Measurements from ENCODE around the gene IGF2BP2.

IGF2BP2 gene

GRCh38 chr3:185730550-185730949 is 94.3 kb downstream of the IGF2BP2 start:
- no peak for FAIRE-seq

GRCh38 chr3:185729337-185730055 is 95.3 kb downstream of the IGF2BP2 start:
- FAIRE-seq = no peak

GRCh38 chr3:185728630-185729336 is 96.1 kb downstream of the IGF2BP2 start:
- no peak for FAIRE-seq

- no peak for FAIRE-seq
Observed at GRCh38 chr3:185727873-185728272, 97.0 kb downstream of the IGF2BP2 start.

GRCh38 chr3:185726254-185726967 is 98.4 kb downstream of the IGF2BP2 start:
- FAIRE-seq = no peak

- FAIRE-seq = no peak
Observed at GRCh38 chr3:185724761-185725160, 100.1 kb downstream of the IGF2BP2 start.

GRCh38 chr3:185724251-185724650 is 100.6 kb downstream of the IGF2BP2 start:
- FAIRE-seq = no peak

- FAIRE-seq = no peak
Observed at GRCh38 chr3:185722881-185723280, 102.0 kb downstream of the IGF2BP2 start.

GRCh38 chr3:185721970-185722369 is 102.9 kb downstream of the IGF2BP2 start:
- no peak for FAIRE-seq

- FAIRE-seq = no peak
Observed at GRCh38 chr3:185720326-185720725, 104.5 kb downstream of the IGF2BP2 start.

- no peak for FAIRE-seq
Observed at GRCh38 chr3:185718736-185719593, 105.9 kb downstream of the IGF2BP2 start.

- FAIRE-seq = no peak
Observed at GRCh38 chr3:185717627-185718402, 107.0 kb downstream of the IGF2BP2 start.

- FAIRE-seq = no peak
Observed at GRCh38 chr3:185717121-185717520, 107.7 kb downstream of the IGF2BP2 start.

- FAIRE-seq = no peak
Observed at GRCh38 chr3:185716436-185717108, 108.3 kb downstream of the IGF2BP2 start.

GRCh38 chr3:185715091-185715490 is 109.8 kb downstream of the IGF2BP2 start:
- no peak for FAIRE-seq

GRCh38 chr3:185714085-185714484 is 110.8 kb downstream of the IGF2BP2 start:
- no peak for FAIRE-seq

- FAIRE-seq = no peak
Observed at GRCh38 chr3:185713015-185713414, 111.8 kb downstream of the IGF2BP2 start.

GRCh38 chr3:185712337-185712736 is 112.5 kb downstream of the IGF2BP2 start:
- no peak for FAIRE-seq

GRCh38 chr3:185711255-185711870 is 113.5 kb downstream of the IGF2BP2 start:
- no peak for FAIRE-seq

GRCh38 chr3:185709251-185709955 is 115.4 kb downstream of the IGF2BP2 start:
- no peak for FAIRE-seq
